Activated CD4-positive, alpha-beta T cell treated with anti-CD3 and anti-CD28 coated beads, Interleukin-2, amount 50 U/mL, for 16 hours (primary cell): ENCODE data around the gene GDI2.
"Not testable (repeated sequence)": the region's sequence is repeated elsewhere in the genome, so short reads cannot be mapped to it uniquely, and the experiment has no call there.

Experiments
- DNase-seq: peaks from one replicate; pipeline ENCODE4 v3.0.0-alpha.2; 2020

Gene GDI2

DNA sequence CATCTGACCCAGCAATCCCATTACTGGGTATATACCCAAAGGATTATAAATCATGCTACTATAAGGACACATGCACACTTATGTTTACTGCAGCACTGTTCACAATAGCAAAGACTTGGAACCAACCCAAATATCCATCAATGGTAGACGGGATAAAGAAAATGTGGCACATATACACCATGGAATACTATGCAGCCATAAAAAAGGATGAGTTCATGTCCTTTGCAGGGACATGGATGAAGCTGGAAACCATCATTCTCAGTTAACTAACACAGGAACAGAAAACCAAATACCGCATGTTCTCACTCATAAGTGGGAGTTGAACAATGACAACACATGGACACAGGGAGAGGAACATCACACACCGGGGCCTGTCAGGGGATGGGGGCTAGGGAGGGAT, 35.5 kb downstream of the GDI2 start:
- not testable (repeated sequence) for DNase-seq

DNA sequence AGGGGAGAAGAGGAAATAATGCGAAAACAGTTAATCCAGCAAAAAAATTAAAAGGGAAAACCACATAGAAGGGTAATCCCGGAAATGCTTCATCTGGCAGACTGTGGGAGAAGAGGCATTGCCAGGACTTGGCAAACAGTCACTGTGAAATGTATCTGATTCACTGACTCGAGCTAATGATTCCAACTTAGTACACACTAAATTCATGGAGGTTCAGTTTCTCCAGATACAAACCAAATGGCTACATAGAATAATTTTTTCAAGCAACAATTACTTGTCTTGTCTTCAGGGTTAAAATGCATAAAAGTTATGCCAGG, 36.4 kb downstream of the GDI2 start:
- DNase-seq = no peak

DNA sequence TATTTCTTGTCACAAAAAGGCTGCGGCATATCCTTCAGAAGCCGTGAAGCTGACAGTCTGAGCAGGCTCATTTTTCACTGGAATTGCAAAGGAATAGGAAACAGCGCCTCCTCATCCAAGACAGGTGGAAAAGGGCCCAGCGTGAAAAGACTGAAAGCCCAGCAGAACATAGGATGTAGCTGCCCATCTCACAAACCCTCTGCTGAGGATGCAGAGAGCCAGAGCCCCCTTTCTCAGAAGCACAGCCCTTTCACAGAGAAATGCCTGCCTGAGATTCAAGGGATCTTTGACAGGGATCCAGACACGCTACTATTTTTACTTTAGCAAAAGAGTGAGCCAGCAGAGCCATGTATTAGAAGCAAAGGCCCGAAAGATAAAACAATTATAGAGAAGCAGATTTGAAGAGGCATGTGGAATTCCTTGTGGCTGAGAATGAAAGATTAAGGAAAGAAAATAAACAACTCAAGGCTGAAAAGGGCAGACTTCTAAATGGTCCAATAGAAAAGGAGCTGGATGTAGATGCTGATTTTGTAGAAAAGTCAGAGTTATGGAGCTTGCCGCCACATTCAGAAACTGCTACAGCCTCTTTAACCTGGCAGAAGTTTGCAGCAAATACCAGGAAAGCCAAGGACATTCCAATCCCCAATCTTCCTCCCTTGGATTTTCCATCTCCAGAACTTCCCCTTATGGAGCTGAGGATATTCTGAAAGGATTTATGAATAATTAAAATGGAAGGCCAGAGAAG, 36.9 kb downstream of the GDI2 start:
- no peak for DNase-seq

DNA sequence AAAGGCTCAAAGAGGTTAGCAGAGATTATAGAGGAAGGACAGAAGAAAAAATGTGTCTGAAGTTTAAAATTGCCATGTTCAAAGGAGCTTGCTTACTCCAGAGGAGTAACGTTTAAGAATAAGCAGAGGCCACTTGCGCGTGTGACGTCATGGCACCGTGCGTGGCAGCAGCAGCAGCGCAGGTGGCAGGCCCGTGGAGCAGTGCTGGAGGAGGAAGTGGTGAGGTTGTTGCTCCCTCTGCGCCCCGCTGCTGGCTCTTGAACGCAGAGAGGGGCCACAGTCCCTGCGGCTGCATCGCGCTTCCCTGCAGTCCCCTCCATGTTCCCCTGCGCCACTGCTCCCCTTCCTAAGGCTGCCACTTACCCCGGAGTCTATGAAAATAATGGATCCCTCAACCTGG, 37.5 kb downstream of the GDI2 start:
- DNase-seq = peak; percentile 67

DNA sequence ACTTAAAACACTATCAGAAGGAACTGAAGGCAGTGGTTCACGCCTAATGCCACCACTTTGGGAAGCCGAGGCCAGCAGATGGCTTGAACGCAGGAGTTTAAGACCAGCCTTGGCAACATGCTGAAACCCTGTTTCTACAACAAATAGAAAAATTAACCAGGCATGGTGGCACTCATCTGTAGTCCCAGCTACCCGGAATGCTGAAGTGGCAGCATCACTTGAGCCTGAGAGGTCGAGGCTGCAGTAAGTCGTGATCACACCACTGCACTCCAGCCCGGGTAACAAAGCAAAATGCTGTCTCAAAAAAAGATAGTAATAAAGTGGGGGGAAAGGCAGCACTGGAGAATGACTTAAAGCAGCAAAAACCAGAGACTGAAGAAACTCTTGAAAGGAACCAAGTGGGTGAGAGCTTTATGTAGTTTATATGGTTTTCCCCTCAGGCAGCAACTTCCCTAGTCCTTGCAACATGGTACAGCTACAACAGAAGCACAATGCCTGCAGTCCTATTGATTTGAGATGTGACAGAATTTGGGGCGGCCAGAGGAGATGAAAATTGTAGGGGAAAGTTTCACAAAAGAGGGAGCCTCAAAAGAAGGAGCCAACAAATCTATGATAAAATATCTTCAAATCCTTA, 38.1 kb downstream of the GDI2 start:
- no peak for DNase-seq

DNA sequence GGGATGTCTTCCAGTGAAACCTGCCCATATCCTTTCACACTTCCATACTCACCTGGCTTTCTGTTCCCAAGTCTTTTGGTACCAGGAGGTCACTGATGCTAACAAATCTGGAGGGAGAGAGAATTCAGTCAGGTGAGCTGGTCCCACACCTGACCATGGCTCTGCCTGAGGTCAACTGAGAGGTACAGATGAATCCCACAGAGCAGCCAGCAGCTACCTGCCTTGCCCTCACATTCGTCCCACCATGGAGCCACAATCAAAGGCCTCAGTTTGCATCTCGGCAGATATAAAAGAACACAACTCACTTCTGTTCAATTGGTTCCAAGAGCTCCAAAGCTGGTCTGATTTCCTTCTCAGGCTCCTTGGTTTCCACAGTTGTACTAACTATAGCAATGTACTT, 47.0 kb downstream of the GDI2 start:
- no peak for DNase-seq

DNA sequence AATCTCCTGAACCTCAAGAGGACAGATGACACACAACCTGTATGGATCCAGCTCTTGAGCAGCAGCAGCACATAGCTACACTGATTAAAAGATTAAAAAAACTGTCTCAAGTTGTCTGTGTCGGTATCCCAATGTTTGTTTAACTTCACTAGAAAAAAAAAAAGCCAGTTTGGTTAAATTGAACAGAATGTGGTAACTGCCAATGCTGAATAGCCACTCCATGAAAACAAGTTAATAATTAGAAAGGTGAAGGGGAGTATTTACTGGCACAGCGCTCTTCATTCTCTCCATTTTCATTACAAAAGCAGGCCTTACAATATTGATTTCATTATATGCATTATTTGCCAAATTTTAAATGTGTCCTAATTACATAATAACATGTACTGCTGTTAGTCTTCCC, 47.6 kb downstream of the GDI2 start:
- no peak for DNase-seq

DNA sequence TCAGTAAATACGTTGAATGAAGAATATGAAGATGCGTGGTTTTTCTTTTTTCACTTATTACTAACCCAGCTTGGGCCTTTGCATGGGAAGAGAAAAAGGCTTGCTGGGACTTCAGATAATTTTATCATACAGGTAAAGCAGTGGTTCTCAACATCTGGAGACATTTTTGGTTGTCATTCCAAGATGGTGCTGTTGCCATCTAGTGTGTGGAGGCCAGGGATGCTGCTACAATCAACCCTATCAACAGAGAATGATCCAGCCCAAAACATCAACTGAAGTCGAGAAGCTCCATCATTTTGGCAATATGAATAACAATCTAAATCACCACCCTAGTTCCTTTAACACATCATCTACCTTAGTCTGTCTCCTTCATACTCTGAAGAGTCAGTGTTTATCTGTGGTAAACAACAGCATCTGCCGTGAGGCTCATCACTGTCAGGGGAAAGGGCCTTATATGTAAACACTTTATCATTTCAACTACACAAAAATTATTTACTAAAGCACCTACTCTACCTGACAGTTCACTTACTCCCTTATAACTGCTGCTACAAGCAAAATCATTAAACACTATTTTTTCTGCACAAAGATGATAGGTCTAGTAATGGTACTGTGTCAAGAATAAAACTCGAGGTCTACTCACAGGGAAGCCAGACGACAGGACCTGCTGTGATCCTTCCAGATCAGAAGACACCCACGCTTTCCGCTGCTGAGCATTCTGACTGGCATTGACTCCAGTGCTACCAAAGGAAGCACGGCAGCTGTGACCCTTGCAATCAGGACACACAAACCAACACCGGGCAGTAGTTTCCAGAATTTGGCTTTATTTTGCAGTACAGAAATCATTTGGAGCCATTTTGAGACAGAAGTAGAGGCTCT, 48.6 kb downstream of the GDI2 start:
- no peak for DNase-seq

DNA sequence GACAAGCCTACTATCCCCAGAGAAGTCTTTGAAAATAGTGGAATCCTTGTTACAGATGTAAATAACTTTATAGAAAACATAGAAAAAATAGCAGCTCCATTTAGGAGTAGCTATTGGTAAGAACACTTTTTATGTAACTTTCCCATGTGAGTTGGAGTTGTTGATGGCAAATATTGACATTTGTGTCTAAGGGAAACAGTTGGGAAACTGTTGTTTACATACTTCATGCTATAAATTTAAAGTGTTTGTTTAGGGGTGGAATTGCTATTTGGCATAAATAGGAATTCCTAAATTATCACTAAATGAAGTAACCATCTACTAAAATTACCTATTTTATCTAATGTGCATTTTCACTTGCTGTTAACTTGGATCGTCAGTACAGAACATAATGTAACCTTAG, 50.7 kb downstream of the GDI2 start:
- no peak for DNase-seq

DNA sequence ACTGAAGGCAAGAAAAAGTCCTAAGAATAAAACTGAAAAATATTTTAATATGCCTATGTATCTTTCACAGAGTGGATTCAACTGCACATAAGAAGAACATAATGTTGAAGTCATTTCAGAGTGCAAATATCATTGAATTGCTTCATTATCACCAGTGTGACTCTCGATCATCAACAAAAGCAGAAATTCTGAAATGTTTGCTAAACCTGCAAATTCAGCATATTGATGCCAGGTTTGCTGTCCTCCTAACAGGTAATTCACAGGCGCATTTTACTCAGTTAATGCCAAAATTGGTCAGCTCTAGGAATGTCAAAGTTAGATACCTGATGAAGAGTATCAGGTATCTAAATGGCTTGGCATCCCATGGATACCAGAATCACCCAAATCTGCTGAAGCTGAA, 52.0 kb downstream of the GDI2 start:
- no peak for DNase-seq

DNA sequence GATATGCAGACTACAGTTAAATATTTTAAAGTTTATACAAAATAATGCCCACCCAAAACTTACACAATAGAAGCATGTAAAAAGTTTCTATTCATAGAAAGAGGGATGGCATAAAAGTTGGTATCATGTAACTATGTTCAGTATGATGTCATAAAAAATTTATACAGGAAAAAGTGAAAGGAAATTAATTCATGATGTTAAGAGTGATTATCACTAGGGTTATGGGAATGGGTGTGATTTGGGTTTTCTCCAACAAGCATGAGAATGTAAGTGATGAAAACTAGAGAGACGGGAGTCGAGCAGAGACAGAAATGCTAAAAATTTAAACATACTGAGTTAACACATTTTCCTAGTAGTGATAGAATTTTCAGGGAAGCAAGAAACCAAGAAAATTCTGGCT, 52.7 kb downstream of the GDI2 start:
- no peak for DNase-seq

DNA sequence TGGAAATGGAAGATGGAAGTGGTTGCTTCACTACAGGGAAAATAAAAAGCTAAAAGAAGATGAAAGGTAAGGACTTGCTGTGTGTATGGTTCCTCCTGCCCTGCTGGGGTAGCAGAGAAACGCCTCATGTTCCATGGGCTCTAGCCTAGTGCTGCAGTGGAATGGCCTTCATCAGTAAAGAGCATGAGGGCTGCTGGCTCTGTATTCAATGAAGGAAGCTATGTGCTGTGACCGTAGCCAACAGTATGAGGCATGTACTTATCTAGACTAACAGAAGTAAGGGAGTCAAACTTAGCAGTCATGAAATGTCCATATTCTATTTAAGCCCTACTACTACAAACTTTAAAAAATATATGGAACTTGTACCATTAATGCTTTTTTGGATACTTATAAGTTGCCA, 54.3 kb downstream of the GDI2 start:
- no peak for DNase-seq

DNA sequence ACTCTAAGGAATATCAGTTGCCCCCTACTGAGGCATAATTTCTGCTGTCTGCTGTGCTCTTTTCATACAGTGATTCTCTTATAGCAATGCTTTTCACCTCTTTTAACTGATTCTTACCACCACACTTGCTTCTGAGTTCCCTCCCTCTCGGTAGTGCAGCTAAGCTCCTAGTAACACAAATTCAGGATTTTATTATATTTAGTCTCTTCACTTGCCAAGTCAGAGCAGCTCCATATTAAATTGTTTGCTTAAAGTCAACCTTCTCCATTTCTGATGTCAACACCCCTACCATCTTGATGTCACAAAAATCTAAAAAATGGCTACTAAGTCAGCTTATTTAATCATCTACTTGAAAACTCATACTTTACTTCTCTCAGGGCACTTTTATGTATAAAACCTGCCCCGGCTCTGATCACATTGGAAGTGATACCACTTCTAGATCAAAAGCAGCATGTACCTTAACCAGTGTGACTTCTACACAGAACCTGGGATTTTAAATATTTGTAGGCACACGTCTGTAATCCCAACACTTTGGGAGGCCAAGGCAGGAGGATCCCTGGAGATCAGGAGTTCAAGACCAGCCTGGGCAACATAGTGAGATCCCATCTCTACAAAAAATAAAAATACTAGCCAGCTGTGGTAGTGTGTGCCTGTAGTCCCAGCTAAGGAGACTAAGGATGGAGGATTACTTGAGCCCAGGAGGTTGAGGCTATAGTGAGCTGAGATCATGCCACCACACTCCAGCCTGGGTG, 55.3 kb downstream of the GDI2 start:
- no peak for DNase-seq

DNA sequence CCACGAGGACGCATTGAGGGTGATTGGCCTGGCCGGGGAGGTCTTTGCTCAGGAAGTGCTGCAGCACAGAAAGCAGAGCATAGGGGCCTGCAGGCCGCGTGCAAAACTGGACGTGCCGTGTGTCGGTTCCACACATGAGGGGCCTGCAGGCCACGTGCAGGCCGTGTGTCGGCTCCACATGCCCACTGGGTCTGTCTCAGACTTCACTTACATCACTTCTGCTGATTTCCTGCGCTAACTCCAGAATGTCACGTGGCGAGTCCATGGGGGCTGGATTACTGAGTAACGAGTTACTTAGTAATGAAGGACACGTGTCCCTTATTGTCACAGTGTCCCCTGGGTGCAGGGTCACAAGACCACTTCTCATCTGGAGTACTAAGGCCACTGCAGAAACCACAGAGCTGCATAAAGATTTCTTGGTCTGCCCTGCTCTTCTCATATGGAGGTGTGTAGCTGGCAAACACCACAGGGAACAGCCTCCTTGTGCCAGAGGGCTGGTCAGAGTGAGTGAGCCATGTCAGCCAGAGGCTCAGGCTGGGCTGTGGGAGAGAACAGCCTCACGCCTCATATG, 60.8 kb downstream of the GDI2 start:
- no peak for DNase-seq

DNA sequence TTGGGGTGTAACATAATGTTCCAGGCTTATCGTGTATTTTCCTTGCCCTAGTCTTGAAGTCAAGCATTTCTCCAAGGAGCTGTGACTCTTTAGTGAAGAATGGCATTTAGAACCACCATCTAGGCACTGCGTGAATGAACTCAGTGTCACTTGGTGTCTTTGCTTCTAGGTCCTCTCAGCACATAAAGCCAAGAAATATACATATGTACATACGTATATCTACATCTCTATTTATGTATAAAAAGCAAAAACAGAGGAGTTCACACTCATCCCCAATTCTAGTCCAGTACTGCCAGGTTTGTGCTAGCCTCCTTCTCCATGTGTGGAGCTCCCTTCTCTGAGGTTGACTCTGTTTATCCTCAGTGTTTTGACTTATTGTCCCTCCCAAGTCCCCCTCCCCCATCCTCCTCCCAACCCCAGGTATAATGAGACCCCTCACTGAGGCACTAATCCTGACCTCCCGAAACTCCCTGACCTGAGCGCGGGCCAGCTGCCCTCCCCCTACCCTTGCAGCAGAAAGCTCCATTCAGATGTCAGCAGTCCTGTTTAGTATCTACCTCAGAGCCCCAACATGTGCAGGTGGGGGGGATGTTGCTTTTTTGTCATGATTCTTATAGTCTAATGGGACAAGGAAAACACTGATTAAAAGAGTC, 61.5 kb downstream of the GDI2 start:
- no peak for DNase-seq

DNA sequence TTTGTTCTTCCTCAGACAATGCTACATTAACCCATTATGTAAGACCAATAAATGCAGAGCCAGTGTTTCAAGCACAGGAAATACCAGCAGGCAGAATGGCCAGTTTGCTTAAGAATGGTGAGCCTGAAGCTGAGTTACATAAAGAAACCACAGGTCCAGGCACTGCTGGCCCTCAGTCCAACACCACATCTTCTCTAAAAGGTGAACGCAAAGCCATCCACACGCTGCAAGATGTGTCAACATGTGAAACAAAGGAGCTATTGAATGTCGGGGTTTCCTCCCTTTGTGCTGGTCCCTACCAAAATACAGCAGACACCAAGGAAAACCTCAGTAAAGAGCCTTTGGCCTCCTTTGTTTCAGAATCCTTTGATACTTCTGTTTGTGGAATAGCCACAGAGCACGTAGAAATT, 64.8 kb downstream of the GDI2 start:
- DNase-seq = no peak

DNA sequence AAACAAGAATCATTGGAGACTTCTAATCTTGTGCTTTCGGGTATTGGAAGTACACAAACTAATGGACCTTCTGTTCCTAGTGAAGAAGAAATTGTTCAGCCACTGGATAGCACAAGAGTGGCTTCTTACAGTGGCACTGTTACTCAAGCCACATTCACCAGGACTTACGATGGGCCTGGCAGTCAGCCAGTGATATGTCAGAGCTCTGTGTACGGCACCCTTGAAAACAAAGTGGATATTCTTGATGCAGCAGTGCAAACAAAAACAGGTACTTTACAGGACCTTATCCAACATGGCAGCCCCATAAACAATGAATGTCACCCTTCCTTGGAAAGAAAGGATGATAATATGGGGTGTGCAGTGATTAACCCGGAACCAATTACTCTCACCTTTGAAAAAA, 67.0 kb downstream of the GDI2 start:
- no peak for DNase-seq

DNA sequence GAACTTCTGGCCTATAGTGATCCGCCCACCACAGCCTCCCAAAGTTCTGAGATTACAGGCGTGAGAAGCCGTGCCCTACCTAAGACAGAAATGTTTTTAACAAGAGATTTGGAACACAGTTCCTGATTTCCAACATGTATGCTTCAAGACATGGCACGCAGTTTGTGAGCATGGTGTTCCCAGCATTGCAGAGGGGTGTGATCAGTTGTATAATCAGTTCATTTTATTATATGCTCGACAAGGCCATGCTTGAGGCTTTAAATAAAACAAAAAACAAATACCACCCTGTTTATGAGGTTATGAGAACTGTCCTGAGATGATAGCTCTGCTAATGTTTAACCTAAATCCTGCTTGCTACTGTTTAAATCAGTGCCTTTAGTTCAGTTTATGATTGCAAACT, 68.4 kb downstream of the GDI2 start:
- DNase-seq = no peak

DNA sequence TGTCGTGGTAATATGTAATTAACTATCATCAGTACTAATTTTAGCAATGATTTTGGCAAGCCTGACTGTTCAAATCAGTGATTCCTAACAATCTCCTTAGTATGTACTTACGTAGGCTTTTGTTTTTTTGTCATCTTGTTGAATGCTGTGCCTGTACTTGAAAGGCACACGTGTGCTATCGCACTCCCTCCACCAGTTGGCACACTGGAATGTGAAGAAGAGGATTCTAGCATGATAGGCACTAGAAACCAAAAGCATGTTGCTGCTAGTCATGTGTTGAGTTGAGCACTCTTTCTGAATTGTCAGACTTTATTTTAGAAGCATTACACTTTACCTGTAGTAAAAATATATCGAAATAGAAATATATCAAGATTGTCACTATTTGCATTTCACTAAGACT, 69.5 kb downstream of the GDI2 start:
- DNase-seq = no peak

DNA sequence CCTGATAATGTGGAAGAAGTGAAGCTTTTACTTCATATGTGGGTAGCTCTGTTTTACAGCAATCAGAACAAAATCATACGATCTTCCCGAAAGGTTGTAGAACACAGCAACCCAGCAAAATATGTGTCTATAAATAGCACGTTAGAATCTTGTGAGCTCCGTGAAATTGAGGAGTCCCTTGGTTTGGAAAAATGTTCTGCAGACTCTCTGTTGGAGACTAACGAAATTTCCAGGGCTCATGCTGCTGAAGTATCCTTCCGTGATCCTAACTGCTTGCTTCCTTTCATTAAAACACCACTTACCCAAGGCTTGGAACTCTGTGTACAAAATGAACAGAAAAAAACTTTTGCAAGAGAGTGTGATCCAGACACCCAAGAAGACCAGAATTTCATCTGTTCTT, 71.1 kb downstream of the GDI2 start:
- no peak for DNase-seq

DNA sequence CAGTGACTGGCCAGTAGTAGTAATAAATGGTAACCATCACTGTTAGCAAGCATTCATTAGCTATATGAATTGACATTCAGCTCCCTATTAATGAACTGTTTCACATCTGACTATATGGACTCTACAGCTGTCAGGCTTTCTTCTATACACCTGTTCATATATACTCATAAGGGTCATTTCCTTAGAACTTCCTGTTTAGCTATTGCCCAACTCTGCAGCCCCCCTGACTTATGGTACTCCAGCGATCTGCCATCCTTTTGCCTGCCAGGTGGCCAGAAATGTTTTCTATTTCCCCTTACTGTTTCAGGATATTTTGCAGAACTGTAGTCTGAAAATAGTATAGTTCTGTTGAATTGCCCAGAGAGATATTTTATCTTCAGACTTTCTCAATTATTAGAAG, 72.0 kb downstream of the GDI2 start:
- DNase-seq = no peak

DNA sequence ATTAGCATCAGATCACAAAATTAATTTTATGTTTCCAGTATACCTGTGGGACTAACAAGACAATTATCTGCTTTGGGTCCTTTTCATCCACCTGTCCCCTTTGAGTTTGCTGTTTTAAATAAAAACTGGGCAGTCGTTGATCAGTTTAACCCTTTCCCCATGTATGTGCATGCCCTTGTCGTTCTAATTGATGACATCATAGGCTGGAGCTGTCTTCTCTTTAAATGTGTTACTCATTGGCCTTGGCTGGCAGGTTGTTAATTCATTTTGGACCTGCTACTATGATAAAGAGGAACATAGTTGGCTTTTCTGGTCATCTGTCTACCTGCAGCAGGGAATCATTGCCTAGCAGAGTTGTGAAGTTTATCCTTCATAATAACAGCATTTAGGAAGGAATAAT, 74.8 kb downstream of the GDI2 start:
- no peak for DNase-seq

DNA sequence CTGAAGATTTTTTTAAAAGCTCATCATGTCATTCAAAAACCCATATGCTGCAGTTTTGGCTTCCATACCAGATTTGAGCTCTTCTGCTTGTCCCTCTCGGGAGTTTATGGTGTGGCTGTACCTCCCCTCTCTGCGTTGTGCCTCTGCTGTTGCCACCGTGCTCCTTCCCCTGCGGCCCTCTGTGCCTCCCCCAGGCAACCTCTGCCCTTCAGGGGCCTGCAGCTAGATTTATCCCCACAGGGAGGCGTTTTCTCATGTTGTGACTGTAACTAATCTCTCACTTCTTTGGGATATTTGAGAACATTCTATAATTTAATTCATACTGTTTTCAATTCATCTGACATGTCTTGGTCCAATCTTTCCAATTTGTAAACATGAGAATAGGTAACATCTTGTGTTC, 75.9 kb downstream of the GDI2 start:
- no peak for DNase-seq
